H1 (cell line): ENCODE data around the gene TM4SF1. TPM values are rescaled to one million over a fixed set of nuclear protein-coding genes. Genes with fewer than 3 reads are reported as not detected.

Experiments used
- CTCF ChIA-PET: fragments of 300-600 bp; sonication (Branson Sonifier 250); formaldehyde crosslinking; loops from one replicate; lab custom pipeline; 2021; ENCODE audit not compliant: partially characterized antibody; lab: Charles Lee
- POLR2A ChIA-PET: fragments of 300-600 bp; sonication (Branson Sonifier 250); formaldehyde crosslinking; loops from one replicate; lab custom pipeline; 2021; ENCODE audit warnings: inconsistent platforms; ENCODE audit not compliant: partially characterized antibody; lab: Charles Lee
- DNase-seq, 2 experiments: peaks; one replicate each; pipeline versions ENCODE4 v3.0.0 to v3.0.0-alpha.2; 2010 to 2022; ENCODE audit warnings: low spot score in 2 of 2, low read depth in 1 of 2, mixed read lengths in 1 of 2
- FAIRE-seq: peaks from 2 replicates; lab custom pipeline; 2011; peaks lifted over from hg19 to GRCh38; lab: Jason Lieb, UNC
- H2AFZ ChIP-seq: 2 replicates; pipeline ENCODE4 v1.8.1; 2012; ENCODE audit warnings: low read length, inconsistent platforms
- H2AK5ac ChIP-seq: 2 replicates; pipeline ENCODE4 v1.6.1; 2013; ENCODE audit warnings: low read depth, low read length
- H2BK120ac ChIP-seq: replicated peaks from 2 replicates; pipeline ENCODE3; 2013; ENCODE audit warnings: low read depth, low read length, inconsistent platforms
- H2BK12ac ChIP-seq: 2 replicates; pipeline ENCODE4 v1.6.1; 2013; ENCODE audit warnings: low read depth, low read length
- H2BK15ac ChIP-seq: 2 replicates; pipeline ENCODE4 v1.6.1; 2013; ENCODE audit warnings: low read length
- H2BK20ac ChIP-seq: 2 replicates; pipeline ENCODE4 v1.6.1; 2013; ENCODE audit warnings: low read length
- H2BK5ac ChIP-seq: 2 replicates; pipeline ENCODE4 v1.6.1; 2013; ENCODE audit warnings: low read depth, low read length
- H3K14ac ChIP-seq: 2 replicates; pipeline ENCODE4 v1.6.1; 2013; ENCODE audit warnings: inconsistent platforms; ENCODE audit not compliant: insufficient read length
- H3K18ac ChIP-seq: 2 replicates; pipeline ENCODE4 v1.6.1; 2013; ENCODE audit warnings: low read length; ENCODE audit errors: extremely low read depth
- H3K23ac ChIP-seq: 2 replicates; pipeline ENCODE4 v1.6.1; 2013; ENCODE audit warnings: inconsistent platforms; ENCODE audit not compliant: insufficient read length
- H3K23me2 ChIP-seq: 2 replicates; pipeline ENCODE4 v1.6.1; 2013; ENCODE audit warnings: low read depth, low read length
- H3K27ac ChIP-seq: 2 replicates; pipeline ENCODE4 v1.6.1; 2011; ENCODE audit warnings: low read depth, low read length, inconsistent platforms
- H3K27me3 ChIP-seq, 4 experiments: replicated peaks in 1 of 4; 1 replicate in 1 of 4; 2 replicates in 3 of 4; pipeline versions ENCODE4 v1.6.1 to v1.8.1; 2011 to 2013; ENCODE audit warnings: low read length in 3 of 4, mild to moderate bottlenecking in 3 of 4, inconsistent platforms in 2 of 4, mixed read lengths in 2 of 4, moderate library complexity in 1 of 4; ENCODE audit not compliant: control insufficient read depth in 3 of 4, insufficient read depth in 3 of 4; ENCODE audit errors: extremely low read depth in 1 of 4
- H3K36me3 ChIP-seq, 4 experiments: 2 replicates each; pipeline versions ENCODE4 v1.6.1 to v1.8.1; 2011 to 2013; ENCODE audit warnings: mild to moderate bottlenecking in 4 of 4, low read length in 3 of 4, moderate library complexity in 2 of 4, control low read depth in 1 of 4, inconsistent platforms in 1 of 4; ENCODE audit not compliant: insufficient read depth in 4 of 4, control insufficient read depth in 2 of 4
- H3K4ac ChIP-seq: replicated peaks from 2 replicates; pipeline ENCODE3; 2013; ENCODE audit warnings: low read length, low read depth, mixed read lengths, inconsistent platforms; ENCODE audit not compliant: insufficient read length
- H3K4me1 ChIP-seq, 4 experiments: replicated peaks in 1 of 4; 1 replicate in 1 of 4; 2 replicates in 3 of 4; pipeline versions ENCODE4 v1.6.1 to v1.8.1; 2011 to 2013; ENCODE audit warnings: low read length in 3 of 4, inconsistent platforms in 2 of 4, mixed read lengths in 1 of 4; ENCODE audit not compliant: insufficient read depth in 4 of 4, control insufficient read depth in 3 of 4
- H3K4me2 ChIP-seq, 2 experiments: 2 replicates each; pipeline versions ENCODE4 v1.6.1 to v1.8.1; 2011 to 2013; ENCODE audit warnings: low read depth in 2 of 2, low read length in 2 of 2, control low read depth in 1 of 2, inconsistent platforms in 1 of 2, mild to moderate bottlenecking in 1 of 2; ENCODE audit not compliant: insufficient read depth in 1 of 2
- H3K4me3 ChIP-seq, 4 experiments: fragments of 200-600, 300-600 bp in 1 of 4; sonication (generic), shearing (Covaris generic), sonication (Bioruptor Twin) in 1 of 4; 2 replicates each; pipeline versions ENCODE4 v1.5.1 to v1.8.1; 2011 to 2016; ENCODE audit warnings: low read length in 4 of 4, low read depth in 3 of 4, control low read depth in 2 of 4, inconsistent platforms in 2 of 4, mild to moderate bottlenecking in 2 of 4, mixed read lengths in 1 of 4, moderate library complexity in 1 of 4; ENCODE audit not compliant: insufficient read depth in 2 of 4; ENCODE audit errors: extremely low read depth in 1 of 4
- H3K56ac ChIP-seq: replicated peaks from 2 replicates; pipeline ENCODE3; 2013; ENCODE audit warnings: low read depth, mild to moderate bottlenecking, mixed read lengths, low read length, inconsistent platforms; ENCODE audit not compliant: insufficient read length
- H3K79me1 ChIP-seq: 2 replicates; pipeline ENCODE4 v1.6.1; 2013; ENCODE audit warnings: low read depth, low read length, control low read depth
- H3K79me2 ChIP-seq, 2 experiments: 2 replicates each; pipeline versions ENCODE4 v1.6.1 to v1.8.1; 2012 to 2013; ENCODE audit warnings: low read length in 2 of 2, mild to moderate bottlenecking in 2 of 2, inconsistent platforms in 1 of 2; ENCODE audit not compliant: insufficient read depth in 2 of 2, control insufficient read depth in 1 of 2
- H3K9ac ChIP-seq, 4 experiments: replicated peaks in 1 of 4; 1 replicate in 1 of 4; 2 replicates in 3 of 4; pipeline versions ENCODE4 v1.6.1 to v1.8.1; 2011 to 2013; ENCODE audit warnings: low read depth in 3 of 4, low read length in 3 of 4, control low read depth in 2 of 4, mild to moderate bottlenecking in 2 of 4, moderate library complexity in 2 of 4, inconsistent platforms in 1 of 4; ENCODE audit errors: extremely low read depth in 1 of 4
- H3K9me3 ChIP-seq, 2 experiments: 2 replicates each; pipeline versions ENCODE4 v1.6.1 to v1.8.1; 2012 to 2013; ENCODE audit warnings: mild to moderate bottlenecking in 2 of 2, moderate library complexity in 2 of 2, control low read depth in 1 of 2, inconsistent platforms in 1 of 2, low read depth in 1 of 2, low read length in 1 of 2, mixed read lengths in 1 of 2; ENCODE audit not compliant: insufficient read depth in 2 of 2
- H4K20me1 ChIP-seq, 2 experiments: replicated peaks in 1 of 2; 2 replicates each; pipeline versions ENCODE3 to v1.8.1; 2011 to 2013; ENCODE audit warnings: inconsistent platforms in 2 of 2, low read length in 2 of 2, mild to moderate bottlenecking in 1 of 2; ENCODE audit not compliant: insufficient read depth in 2 of 2, control insufficient read depth in 1 of 2
- H4K5ac ChIP-seq: 2 replicates; pipeline ENCODE4 v1.6.1; 2013; ENCODE audit warnings: low read length, low read depth, mixed read lengths, inconsistent platforms; ENCODE audit not compliant: insufficient read length
- H4K8ac ChIP-seq: 2 replicates; pipeline ENCODE4 v1.8.0; 2013; ENCODE audit warnings: mild to moderate bottlenecking, moderate library complexity, low read length, inconsistent platforms; ENCODE audit not compliant: insufficient read depth; ENCODE audit errors: extremely low read depth
- H4K91ac ChIP-seq: replicated peaks from 2 replicates; pipeline ENCODE3; 2013; ENCODE audit warnings: low read length, mixed read lengths, inconsistent platforms; ENCODE audit not compliant: insufficient read length
- EGR1 ChIP-seq: IDR thresholded peaks from 2 replicates; pipeline ENCODE4 v1.6.1; 2011; ENCODE audit warnings: low read depth, low read length, borderline replicate concordance
- MAFK ChIP-seq: IDR thresholded peaks from 2 replicates; pipeline ENCODE4 v1.6.1; 2012; ENCODE audit warnings: low read depth, mild to moderate bottlenecking, improper control_type of control experiment, low read length
- NANOG ChIP-seq: IDR thresholded peaks from 2 replicates; pipeline ENCODE4 v1.6.1; 2011; ENCODE audit warnings: low read length, low read depth, mild to moderate bottlenecking, inconsistent platforms; ENCODE audit not compliant: insufficient read depth, poor library complexity, severe bottlenecking
- PHF8 ChIP-seq: fragments of 200-600 bp; sonication (generic); conservative IDR thresholded peaks from 2 replicates; pipeline ENCODE4 v1.7.1; 2012; ENCODE audit warnings: low read depth, mild to moderate bottlenecking, inconsistent platforms, low read length, moderate library complexity
- RAD21 ChIP-seq, 2 experiments: IDR thresholded peaks in 1 of 2; conservative IDR thresholded peaks in 1 of 2; 2 replicates each; pipeline ENCODE4 v1.6.1; 2011; ENCODE audit warnings: low read depth in 2 of 2, low read length in 2 of 2, improper control_type of control experiment in 1 of 2, inconsistent platforms in 1 of 2, mild to moderate bottlenecking in 1 of 2, moderate library complexity in 1 of 2
- TBP ChIP-seq: IDR thresholded peaks from 2 replicates; pipeline ENCODE4 v1.6.1; 2011; ENCODE audit warnings: low read depth, low read length, improper control_type of control experiment
- YY1 ChIP-seq: IDR thresholded peaks from 2 replicates; pipeline ENCODE4 v1.6.1; 2011; ENCODE audit warnings: low read depth, mild to moderate bottlenecking, low read length
- ZNF274 ChIP-seq: IDR thresholded peaks from 2 replicates; pipeline ENCODE4 v1.7.0; 2012; ENCODE audit warnings: low read length, borderline replicate concordance; ENCODE audit errors: extremely low read depth
- polyA plus RNA-seq, 7 experiments: library from polyadenylated mRNA; depleted of rRNA in 3 of 7; stranded (reverse) in 5 of 7; unstranded in 2 of 7; fragments of >200 nt in 5 of 7; fragments of 200-250 nt in 2 of 7; gene quantifications; 1 replicate in 5 of 7; 2 replicates in 1 of 7; 4 replicates in 1 of 7; pipeline versions ENCODE4 v1.2.1 to v1.2.3, GENCODE V29; 2011 to 2013; ENCODE audit warnings: missing spikeins in 2 of 7, mixed read lengths in 2 of 7
- total RNA-seq: library from RNA; stranded (reverse); fragmentation: NEBNext Ultra II Directional; extraction: Animal tissue kit (Norgen Biotek cat#: 25700); gene quantifications from 2 replicates; pipeline ENCODE4 v1.2.1, GENCODE V29; 2021

TM4SF1 gene
- total and polyA plus RNA-seq, 2 of the 8 experiments (the other 6 are each of a cell fraction or from before 2014, with no cell fraction given) = 0.26 to 1.3 TPM

DNA sequence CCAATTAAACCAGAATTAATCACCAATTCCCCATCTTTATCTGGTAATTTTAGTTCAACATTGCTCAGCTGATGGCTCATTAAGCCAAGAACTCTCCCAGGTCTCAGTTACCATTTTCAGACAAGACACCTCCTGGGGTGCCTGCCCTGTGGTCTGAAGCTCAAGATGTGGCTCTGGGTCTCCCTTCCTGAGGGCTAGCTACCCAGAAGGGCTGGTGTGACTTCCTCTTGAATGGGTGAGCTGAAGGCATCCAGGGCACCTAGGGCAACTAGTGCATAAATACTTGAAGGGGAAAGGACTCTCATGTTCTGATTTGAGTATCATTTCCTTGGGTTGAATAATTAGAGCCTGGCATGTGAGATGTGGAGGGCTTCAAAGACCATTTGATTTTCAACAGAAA lies 6.7 kb upstream of the TM4SF1 start:
- Histone ChIP-seq H2BK5ac (no peak overlapping the region), H2AK5ac (no peak overlapping the region), H2BK120ac (no peak overlapping the region), H3K9me3 (peaks cover 0 to 6% of the 10 kb centered on the region in 2 experiments; a peak in 1 of 4 replicates), H2BK20ac (no peak overlapping the region), H3K9ac (no peak overlapping the region), H3K4ac (no peak overlapping the region), H3K18ac (no peak overlapping the region), H3K27ac (no peak overlapping the region), H3K23ac (no peak overlapping the region), H2BK12ac (no peak overlapping the region), H4K20me1 (no peaks in the 10 kb centered on the region), H4K5ac (no peak overlapping the region), H3K36me3 (no peaks in the 10 kb centered on the region), H2BK15ac (no peak overlapping the region), H3K4me1 (no peaks in the 10 kb centered on the region), H3K79me1 (no peaks in the 10 kb centered on the region), H3K27me3 (no peaks in the 10 kb centered on the region), H3K14ac (no peak overlapping the region), H3K4me2 (no peak overlapping the region), H4K8ac (no peak overlapping the region), H4K91ac (no peak overlapping the region), H3K56ac (no peak overlapping the region), H3K23me2 (no peaks in the 10 kb centered on the region), H3K79me2 (no peaks in the 10 kb centered on the region), H3K4me3 (no peak overlapping the region), H2AFZ (no peak overlapping the region)
- ChIA-PET CTCF (interaction anchor here (1.0 to 2.0 kb wide), 4 partner anchors 34 to 283 kb away, joined by 3 to 5 read pairs (median 4); no protein-coding TSS in a partner anchor), POLR2A (interaction anchor here (0.7 kb wide), 1 partner anchor 17 kb away, joined by 4 read pairs; no protein-coding TSS in a partner anchor)
- DNase-seq = no peak
- TF ChIP-seq PHF8 = no peak
- TF ChIP-seq RAD21 (IDR thresholded peaks at IDR 0.05 in 1 of 2, conservative IDR thresholded peaks at IDR 0.05 in 1 of 2; ENCODE audit: low read depth in 2 of 2, low read length in 2 of 2) = no peak
- no peak for TF ChIP-seq EGR1
- no peak for TF ChIP-seq MAFK
- TF ChIP-seq YY1 = no peak
- no peak for TF ChIP-seq NANOG
- no peak for TF ChIP-seq ZNF274
- no peak for TF ChIP-seq TBP
- FAIRE-seq = no peak
